MG63 (cell line): ENCODE results near the gene PFDN4. TPM values are rescaled to one million over a fixed set of nuclear protein-coding genes. Genes with fewer than 3 reads are reported as not detected.
"Not testable (repeated sequence)": the region's sequence is repeated elsewhere in the genome, so short reads cannot be mapped to it uniquely, and the experiment has no call there.

ENCODE experiments used
- DNase-seq: peaks from one replicate; pipeline ENCODE4 v3.0.0-alpha.2; 2020
- H3K27me3 ChIP-seq: fragments of 250-450 bp; sonication (Bioruptor Pico); 2 replicates; pipeline ENCODE4 v1.5.1; 2020; ENCODE audit warnings: mild to moderate bottlenecking, moderate library complexity
- H3K36me3 ChIP-seq: fragments of 250-450 bp; sonication (Bioruptor Pico); 2 replicates; pipeline ENCODE4 v1.5.1; 2020; ENCODE audit warnings: mild to moderate bottlenecking, moderate library complexity
- H3K4me3 ChIP-seq: fragments of 250-450 bp; sonication (Bioruptor Pico); 2 replicates; pipeline ENCODE4 v1.5.1; 2020; ENCODE audit warnings: mild to moderate bottlenecking, moderate library complexity
- H3K9me3 ChIP-seq: fragments of 250-450 bp; sonication (Bioruptor Pico); 2 replicates; pipeline ENCODE4 v1.5.1; 2020; ENCODE audit warnings: mild to moderate bottlenecking, moderate library complexity
- total RNA-seq: library from RNA; depleted of rRNA; stranded (reverse); fragments of >200 nt; shearing (Covaris generic); gene quantifications from 2 replicates; pipeline ENCODE4 v1.2.3, GENCODE V29; 2014; ENCODE audit warnings: low replicate concordance

The PFDN4 gene
- total RNA-seq, 1 experiment from 2014 or later = 188 TPM

- Histone ChIP-seq H3K36me3 (no peaks in the 10 kb centered on the region), H3K27me3 (no peaks in the 10 kb centered on the region), H3K4me3 (no peak overlapping the region), H3K9me3 (no peaks in the 10 kb centered on the region; the same call in 1 of the 2 replicates)
- no peak for DNase-seq
Measured at GRCh38 chr20:54229566-54230160, 21.8 kb downstream of the PFDN4 start.

GRCh38 chr20:54231036-54231435 lies 23.1 kb downstream of the PFDN4 start:
- Histone ChIP-seq H3K27me3 (no peaks in the 10 kb centered on the region), H3K36me3 (no peaks in the 10 kb centered on the region), H3K4me3 (no peak overlapping the region), H3K9me3 (peaks cover 2% of the 10 kb centered on the region; the same call in 1 of the 2 replicates)
- peak; percentile 43 for DNase-seq

GRCh38 chr20:54234991-54235390 lies 27.1 kb downstream of the PFDN4 start:
- H3K36me3 ChIP-seq = no peaks in the 10 kb centered on the region
- H3K27me3 ChIP-seq = no peaks in the 10 kb centered on the region
- DNase-seq = no peak
- peaks cover 2% of the 10 kb centered on the region; the same call in 1 of the 2 replicates for H3K9me3 ChIP-seq
- no peak overlapping the region for H3K4me3 ChIP-seq

GRCh38 chr20:54237116-54237943 lies 29.4 kb downstream of the PFDN4 start:
- H3K4me3 ChIP-seq = no peak overlapping the region
- no peak for DNase-seq
- no peaks in the 10 kb centered on the region for H3K36me3 ChIP-seq
- peaks cover 2% of the 10 kb centered on the region; the same call in 1 of the 2 replicates for H3K9me3 ChIP-seq
- H3K27me3 ChIP-seq = no peaks in the 10 kb centered on the region

DNA sequence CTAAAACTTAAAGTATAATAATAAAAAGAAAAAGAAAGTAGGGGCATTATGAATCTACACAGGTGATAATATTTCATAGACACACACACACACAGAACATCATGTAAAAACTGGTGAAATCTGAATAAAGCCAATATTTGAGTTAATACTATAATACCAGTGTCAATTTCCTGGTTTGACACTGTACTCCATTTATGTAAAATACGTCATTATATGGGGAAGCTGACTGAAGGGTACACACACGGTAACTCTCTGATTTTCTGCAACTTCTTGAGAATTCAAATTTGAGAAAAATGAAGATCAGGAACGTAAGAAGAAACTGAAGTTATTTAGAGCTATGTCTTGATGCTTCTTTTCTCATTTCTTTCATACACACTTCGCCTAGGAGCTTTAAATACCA lies 36.2 kb downstream of the PFDN4 start:
- no peaks in the 10 kb centered on the region for H3K27me3 ChIP-seq
- DNase-seq = no peak
- H3K9me3 ChIP-seq = 0 out of 2 replicates have a peak, but pooled peaks cover 3% of the 10 kb centered on the region
- H3K36me3 ChIP-seq = no peaks in the 10 kb centered on the region
- no peak overlapping the region for H3K4me3 ChIP-seq

DNA sequence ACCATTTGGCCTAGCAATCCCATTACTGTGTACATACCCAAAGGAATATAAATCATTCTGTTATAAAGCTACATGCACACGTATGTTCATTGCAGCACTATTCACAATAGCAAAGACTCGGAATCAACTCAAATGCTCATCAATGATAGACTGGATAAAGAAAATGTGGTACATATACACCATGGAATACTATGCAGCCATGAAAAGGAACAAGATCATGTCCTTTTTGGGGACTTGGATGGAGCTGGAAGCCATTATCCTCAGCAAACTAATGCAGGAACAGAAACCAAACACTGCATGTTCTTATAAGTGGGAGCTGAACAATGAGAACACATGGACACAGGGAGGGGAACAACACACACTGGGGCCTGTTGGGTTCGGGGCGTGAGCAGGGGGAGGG lies 40.8 kb downstream of the PFDN4 start:
- DNase-seq, H3K4me3 ChIP-seq, H3K9me3 ChIP-seq, H3K36me3 ChIP-seq, H3K27me3 ChIP-seq: not testable (repeated sequence)

GRCh38 chr20:54250691-54251090 lies 42.8 kb downstream of the PFDN4 start:
- H3K36me3 ChIP-seq = no peaks in the 10 kb centered on the region
- no peak overlapping the region for H3K4me3 ChIP-seq
- H3K9me3 ChIP-seq = no peaks in the 10 kb centered on the region
- no peak for DNase-seq
- no peaks in the 10 kb centered on the region for H3K27me3 ChIP-seq

GRCh38 chr20:54251096-54251495 lies 43.2 kb downstream of the PFDN4 start:
- no peak for DNase-seq
- Histone ChIP-seq H3K4me3 (no peak overlapping the region), H3K36me3 (no peaks in the 10 kb centered on the region), H3K27me3 (no peaks in the 10 kb centered on the region), H3K9me3 (no peaks in the 10 kb centered on the region)

GRCh38 chr20:54254596-54254995 lies 46.7 kb downstream of the PFDN4 start:
- no peaks in the 10 kb centered on the region for H3K9me3 ChIP-seq
- peak; percentile 22 for DNase-seq
- H3K36me3 ChIP-seq = no peaks in the 10 kb centered on the region
- H3K27me3 ChIP-seq = no peaks in the 10 kb centered on the region
- H3K4me3 ChIP-seq = no peak overlapping the region

DNA sequence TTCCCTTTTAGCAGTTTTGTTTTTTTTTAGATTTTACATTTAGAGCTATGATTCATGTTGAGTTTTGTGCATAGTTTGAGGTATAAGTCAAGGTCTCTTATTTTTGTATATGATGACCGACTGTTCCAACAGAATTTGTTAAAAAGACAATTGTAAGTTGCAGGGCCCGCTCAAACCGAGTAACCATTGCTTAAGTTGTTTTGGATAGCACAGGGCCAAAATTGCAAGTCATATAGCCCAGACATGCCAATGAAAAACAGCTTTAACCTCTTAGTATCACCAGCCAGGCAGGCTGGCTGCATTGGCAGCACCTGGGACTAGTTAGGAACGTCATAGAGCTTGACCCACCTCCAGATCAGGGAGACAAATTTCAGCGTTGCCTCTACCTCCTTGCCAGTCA lies 47.3 kb downstream of the PFDN4 start:
- Histone ChIP-seq H3K36me3 (no peaks in the 10 kb centered on the region), H3K27me3 (no peaks in the 10 kb centered on the region), H3K4me3 (no peak overlapping the region), H3K9me3 (no peaks in the 10 kb centered on the region)
- DNase-seq = peak; percentile 67

DNA sequence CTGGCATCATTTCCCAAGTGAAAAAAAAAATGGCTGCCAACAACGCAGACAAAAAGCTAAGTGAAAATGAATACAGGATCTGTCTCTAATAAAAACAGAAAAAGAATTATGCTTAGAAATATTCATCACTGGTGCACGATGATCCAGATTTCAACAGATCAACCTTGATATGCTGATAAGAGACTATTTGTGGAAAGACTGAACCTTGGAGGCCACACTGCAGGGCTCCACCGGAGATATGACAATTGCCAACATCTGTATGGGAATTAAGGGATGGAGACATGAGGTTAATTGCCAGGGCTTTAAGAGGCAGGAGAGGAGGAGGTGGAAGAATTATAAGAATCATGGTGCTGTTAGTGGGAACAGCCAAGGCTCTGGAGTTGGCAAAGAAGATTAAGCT lies 48.3 kb downstream of the PFDN4 start:
- H3K9me3 ChIP-seq = no peaks in the 10 kb centered on the region
- no peaks in the 10 kb centered on the region for H3K27me3 ChIP-seq
- no peak for DNase-seq
- no peaks in the 10 kb centered on the region for H3K36me3 ChIP-seq
- no peak overlapping the region for H3K4me3 ChIP-seq

- no peaks in the 10 kb centered on the region for H3K9me3 ChIP-seq
- no peaks in the 10 kb centered on the region for H3K27me3 ChIP-seq
- DNase-seq = peak; percentile 58
- no peaks in the 10 kb centered on the region for H3K36me3 ChIP-seq
- no peak overlapping the region for H3K4me3 ChIP-seq
Measured at GRCh38 chr20:54257071-54257816, 49.4 kb downstream of the PFDN4 start.

DNA sequence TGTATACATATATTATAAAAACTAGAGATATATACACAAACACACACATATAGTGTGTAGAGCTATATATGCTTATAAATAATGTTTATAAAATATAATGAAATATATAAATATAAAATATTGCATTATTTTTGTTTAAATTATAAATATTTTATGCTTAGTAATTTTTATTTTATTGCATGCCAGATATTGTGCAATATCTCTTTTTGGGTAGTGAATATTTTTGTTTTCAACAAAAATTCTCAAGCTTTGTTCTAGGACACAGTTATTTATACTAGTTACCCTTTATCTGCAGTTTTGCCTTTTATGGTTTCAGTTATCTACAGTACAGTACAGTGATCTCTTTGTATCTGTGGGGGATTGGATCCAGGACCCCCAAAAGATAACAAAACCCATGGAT lies 52.2 kb downstream of the PFDN4 start:
- Histone ChIP-seq H3K36me3 (no peaks in the 10 kb centered on the region), H3K9me3 (no peaks in the 10 kb centered on the region), H3K4me3 (no peak overlapping the region), H3K27me3 (no peaks in the 10 kb centered on the region)
- no peak for DNase-seq

DNA sequence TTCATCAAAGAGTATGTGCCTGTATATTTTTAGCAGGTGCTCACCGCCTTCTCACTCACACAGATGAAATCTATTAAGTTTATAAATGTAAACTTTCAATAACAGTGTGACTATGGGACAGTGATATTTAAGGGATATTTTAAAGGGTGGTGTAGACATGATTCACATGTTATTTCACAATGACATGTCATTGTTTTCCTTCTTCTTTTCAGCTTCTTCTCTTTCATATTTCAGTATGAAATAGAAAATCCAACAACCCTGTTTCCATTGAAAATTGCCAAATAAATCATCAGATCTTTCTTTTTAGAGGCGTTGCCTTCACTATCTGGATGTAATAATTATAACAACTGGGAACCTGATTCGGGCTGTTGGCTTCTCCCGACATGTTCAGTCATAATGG lies 54.8 kb downstream of the PFDN4 start:
- Histone ChIP-seq H3K4me3 (no peak overlapping the region), H3K9me3 (no peaks in the 10 kb centered on the region), H3K36me3 (no peaks in the 10 kb centered on the region), H3K27me3 (no peaks in the 10 kb centered on the region)
- DNase-seq = no peak

DNA sequence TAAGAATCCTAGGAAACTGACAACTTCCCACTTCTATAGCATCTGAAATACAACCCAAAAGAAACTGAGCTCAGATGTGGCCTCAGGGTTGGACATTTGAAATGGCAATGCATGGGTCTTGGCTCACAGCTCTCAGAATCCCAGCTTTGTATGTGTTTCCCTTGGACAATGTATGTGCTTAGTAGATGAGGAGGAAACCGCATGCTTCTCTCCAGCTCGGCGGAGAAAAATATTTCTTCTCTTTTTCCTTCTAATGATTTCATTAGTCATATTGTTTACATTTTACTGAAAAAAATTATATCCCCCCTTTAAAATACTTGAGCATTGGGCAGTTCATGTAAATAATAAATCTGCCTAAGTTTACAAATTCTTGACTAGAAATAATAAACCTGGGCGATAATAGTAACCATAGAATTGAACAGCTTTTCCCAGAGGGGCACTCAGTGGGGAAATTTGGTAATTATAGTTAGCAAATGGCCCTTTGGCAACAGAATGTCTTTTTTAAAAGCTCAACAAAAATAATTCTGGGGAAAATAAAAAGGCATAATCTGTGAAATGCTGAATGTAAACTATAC lies 55.3 kb downstream of the PFDN4 start:
- Histone ChIP-seq H3K9me3 (no peaks in the 10 kb centered on the region), H3K27me3 (no peaks in the 10 kb centered on the region), H3K36me3 (no peaks in the 10 kb centered on the region), H3K4me3 (no peak overlapping the region)
- no peak for DNase-seq

- H3K4me3 ChIP-seq, H3K9me3 ChIP-seq, DNase-seq, H3K27me3 ChIP-seq, H3K36me3 ChIP-seq: not testable (repeated sequence)
Measured at GRCh38 chr20:54265791-54266190, 57.9 kb downstream of the PFDN4 start.

DNA sequence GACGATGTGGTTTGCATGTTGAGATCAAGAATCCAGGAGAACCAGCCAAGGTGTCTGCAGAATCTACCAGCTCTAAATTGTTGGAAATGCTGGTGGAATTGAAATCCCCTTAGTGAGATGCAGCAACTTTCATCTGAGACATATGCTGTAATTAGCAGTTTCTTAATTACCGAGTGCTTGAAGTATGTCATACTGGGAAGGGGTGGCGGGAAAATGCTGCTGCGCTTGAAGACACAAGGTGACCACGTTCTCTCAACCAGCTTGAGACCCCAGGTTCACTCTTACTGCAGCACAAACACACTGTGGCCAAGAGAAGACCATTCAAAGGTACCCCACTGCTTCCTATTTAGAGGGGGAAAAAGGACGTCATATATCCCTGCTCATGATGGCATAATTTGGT lies 59.0 kb downstream of the PFDN4 start:
- Histone ChIP-seq H3K9me3 (no peaks in the 10 kb centered on the region), H3K4me3 (no peak overlapping the region), H3K36me3 (no peaks in the 10 kb centered on the region), H3K27me3 (no peaks in the 10 kb centered on the region)
- DNase-seq = no peak
